Sigmoid colon (tissue), 4 donors: Measurements from ENCODE around the gene KRTAP12-3.

Source experiments
- CTCF ChIP-seq, 4 experiments: fragments of 450-650 bp in 3 of 4; fragments of 200-600 bp in 1 of 4; IDR thresholded peaks; one replicate each; pipeline ENCODE4 v1.5.1; 2016 to 2019; ENCODE audit warnings: antibody characterized with exemption in 4 of 4, mild to moderate bottlenecking in 3 of 4, moderate library complexity in 2 of 4
- EP300 ChIP-seq, 4 donors: sonication (generic); formaldehyde crosslinking; IDR thresholded peaks; one replicate each; pipeline ENCODE4 v1.6.1; 2017; ENCODE audit warnings: antibody characterized with exemption in 4 of 4
- POLR2AphosphoS5 ChIP-seq, 4 donors: sonication (generic); formaldehyde crosslinking; IDR thresholded peaks; one replicate each; pipeline ENCODE4 v1.6.1; 2017; ENCODE audit warnings: antibody characterized with exemption in 4 of 4

GRCh38 chr21:44625756-44626155 is 32.0 kb upstream of the KRTAP12-3 start:
- TF ChIP-seq EP300 (IDR thresholded peaks at IDR 0.05) (no peak), POLR2AphosphoS5 (IDR thresholded peaks at IDR 0.05) (no peak), CTCF (IDR thresholded peaks at IDR 0.05) (no peak)
